Measurements from ENCODE around the gene TNS4.

TNS4 gene

GRCh38 chr17:40456396-40456951 lies 44.9 kb downstream of the TNS4 start:
- DNase-seq (ENCODE audit: low spot score), result no peak

GRCh38 chr17:40454613-40454995 lies 46.8 kb downstream of the TNS4 start:
- DNase-seq (ENCODE audit: low spot score), result no peak

- DNase-seq (ENCODE audit: low spot score), result no peak
Observed at GRCh38 chr17:40453881-40454612, 47.4 kb downstream of the TNS4 start.

DNA sequence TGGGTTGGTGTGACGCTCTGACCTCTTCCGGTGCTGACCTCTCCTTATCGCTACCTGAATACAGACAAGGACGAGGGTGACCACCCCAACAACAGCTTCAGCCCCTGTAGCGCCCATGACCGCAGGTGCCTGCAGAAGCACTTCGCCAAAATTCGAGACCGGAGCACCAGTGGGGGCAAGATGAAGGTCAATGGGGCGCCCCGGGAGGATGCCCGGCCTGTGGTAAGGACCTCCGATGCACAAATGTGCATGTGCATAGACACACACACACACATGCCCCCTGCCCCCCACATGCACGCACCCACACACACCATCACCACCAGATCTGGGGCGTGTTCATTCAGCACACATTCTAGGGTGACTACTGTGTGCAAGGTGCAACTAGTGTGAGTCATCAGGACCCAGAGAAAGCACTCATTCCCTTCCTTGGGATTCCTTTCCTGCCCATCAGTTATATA lies 48.5 kb downstream of the TNS4 start:
- DNase-seq (ENCODE audit: low spot score), result no peak

GRCh38 chr17:40452216-40452787 lies 49.1 kb downstream of the TNS4 start:
- no peak for DNase-seq (ENCODE audit: low spot score)

DNA sequence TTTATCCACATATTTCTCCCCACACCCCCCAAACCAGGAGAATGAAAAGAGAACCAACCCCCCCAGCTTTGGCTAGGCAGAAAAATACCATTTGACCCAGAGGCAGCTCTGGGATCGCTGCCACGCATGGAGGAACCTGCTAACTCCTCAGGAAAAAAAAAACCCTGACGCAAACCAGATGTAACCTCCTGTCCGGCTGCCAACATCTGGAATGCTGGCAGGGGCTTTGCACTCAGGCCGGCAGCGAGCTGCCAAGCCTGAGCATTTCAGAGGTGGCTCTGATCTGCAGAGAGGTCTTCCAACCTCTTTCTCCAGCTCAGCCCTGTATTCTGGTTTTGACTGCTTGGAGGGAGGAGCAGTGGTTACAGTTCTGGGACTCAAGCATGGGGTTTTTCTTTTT lies 50.0 kb downstream of the TNS4 start:
- no peak for DNase-seq (ENCODE audit: low spot score)

GRCh38 chr17:40450175-40450574 lies 51.2 kb downstream of the TNS4 start:
- peak; percentile 42 for DNase-seq (ENCODE audit: low spot score)

- no peak for DNase-seq (ENCODE audit: low spot score)
Observed at GRCh38 chr17:40448639-40449261, 52.7 kb downstream of the TNS4 start.

DNA sequence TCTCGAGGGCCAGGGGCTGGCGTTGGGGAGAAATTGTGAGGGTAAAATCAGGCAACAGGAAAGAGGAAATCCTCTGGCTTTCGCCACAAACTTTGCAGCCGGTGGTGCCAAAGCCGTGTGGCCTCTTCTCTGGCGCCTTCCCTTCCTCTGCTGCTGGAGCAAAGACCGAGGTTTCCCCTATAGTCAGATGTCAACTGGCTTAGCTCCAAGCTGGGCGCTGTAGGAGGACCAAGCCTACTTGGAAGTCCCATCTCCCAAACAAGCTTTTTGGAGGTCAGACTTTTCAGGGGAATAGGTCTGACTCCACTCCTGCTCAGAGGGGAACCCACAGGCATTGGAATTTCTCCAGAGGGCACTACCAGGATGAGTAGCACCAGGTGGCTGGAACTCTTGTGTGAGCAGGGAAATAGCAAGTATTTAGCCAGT lies 53.2 kb downstream of the TNS4 start:
- no peak for DNase-seq (ENCODE audit: low spot score)

GRCh38 chr17:40447806-40448205 lies 53.6 kb downstream of the TNS4 start:
- DNase-seq (ENCODE audit: low spot score), result no peak

DNA sequence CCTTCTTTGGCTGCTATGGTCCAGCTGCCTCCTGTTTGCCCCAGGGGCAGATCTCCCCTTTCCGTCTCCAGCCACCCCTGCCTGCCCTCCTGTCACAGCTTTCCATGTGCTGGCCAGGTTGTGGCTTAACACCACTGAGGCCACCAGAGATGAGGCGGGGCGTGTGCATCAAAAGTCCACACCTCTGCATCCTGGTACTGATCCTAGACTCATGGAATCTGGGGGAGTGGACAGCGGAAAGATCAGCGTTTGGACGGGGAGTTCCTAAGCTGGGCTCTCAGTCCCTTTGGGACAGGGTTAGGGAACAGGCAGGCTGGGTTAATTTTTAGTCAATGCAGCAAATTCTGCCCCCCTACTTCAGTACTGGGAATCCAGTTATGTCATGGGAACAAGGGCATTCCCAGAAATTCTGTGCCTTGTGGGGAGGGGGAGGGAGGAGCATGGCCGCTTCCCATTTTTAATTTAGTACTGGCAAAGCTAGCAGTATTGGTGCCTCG lies 54.2 kb downstream of the TNS4 start:
- DNase-seq (ENCODE audit: low spot score), result no peak

DNA sequence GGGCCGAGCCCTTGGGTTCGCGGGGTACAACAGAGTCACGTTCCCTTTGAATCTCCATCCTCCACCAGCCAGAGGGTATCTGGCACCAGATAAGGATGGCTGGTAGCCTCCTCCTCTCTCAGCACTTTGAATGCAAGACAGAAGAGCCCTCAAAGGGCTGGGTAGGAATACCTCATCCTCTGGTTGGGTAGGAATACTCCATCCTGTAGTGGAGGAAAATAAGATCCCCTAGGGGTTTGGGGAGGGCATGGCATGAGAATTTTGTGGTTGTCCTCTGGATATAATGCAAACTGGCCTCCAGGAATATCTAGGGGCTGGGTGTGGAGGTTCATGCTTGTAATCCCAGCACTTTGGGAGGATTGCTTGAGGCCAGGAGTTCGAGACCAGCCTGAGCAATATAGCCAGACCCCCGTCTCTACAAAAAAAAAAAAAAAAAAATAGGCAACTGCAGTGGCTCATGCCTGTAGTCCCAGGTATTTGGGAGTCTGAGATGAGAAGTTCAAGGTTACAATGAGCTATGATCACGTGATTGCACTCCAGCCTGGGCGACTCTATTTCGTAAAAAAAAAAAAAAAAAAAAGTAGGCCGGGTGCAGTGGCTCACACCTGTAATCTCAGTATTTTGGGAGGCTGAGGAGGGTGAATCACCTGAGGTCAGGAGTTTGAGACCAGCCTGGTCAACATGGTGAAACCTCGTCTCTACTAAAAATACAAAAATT lies 55.5 kb downstream of the TNS4 start:
- no peak for DNase-seq (ENCODE audit: low spot score)

DNA sequence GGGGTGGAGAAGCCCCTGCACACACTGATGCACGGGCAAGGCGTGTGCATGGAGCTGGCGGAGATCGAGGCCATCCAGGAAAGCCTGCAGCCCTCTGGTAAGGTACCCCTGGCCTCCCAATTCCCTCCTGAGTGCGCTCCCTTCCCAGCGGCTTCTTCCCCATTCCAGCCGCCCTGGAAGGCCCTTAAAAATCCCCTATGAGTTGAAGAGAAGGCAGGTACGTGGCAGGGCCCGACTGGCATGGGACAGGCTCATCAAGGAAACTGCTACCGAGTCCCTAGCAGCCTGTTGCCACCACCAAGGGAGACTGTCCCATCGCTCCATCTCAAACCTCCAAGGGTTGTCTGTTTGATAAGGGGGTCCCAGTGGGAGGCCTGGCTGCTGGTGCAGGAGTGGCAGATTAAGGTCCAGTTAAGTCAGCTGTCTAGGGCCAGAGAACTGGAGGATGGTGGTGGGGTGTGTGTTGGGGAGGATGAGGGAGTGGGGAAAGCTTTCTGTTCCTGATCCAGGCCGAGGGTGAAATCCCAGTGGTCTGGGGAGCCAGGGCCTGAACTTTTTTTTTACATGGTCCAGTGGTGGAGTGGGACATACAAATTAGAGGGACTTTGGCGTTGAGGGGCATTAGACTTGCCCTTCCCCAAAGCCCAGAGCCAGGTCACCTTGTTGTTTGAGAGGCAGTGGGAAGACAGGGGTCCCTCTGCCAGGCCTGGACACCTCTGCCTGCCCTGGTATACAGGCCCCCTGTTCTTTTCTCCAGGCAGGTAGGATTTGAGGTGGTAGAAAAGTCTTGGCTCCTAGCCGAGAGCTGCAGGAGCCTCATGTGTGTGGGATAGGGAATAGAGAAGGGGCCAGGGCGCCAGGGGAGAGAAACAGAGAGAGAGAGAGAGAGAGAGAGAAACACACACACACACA lies 57.2 kb downstream of the TNS4 start:
- DNase-seq (ENCODE audit: low spot score), result no peak

- DNase-seq (ENCODE audit: low spot score), result peak; percentile 60
Observed at GRCh38 chr17:40443196-40443987, 58.0 kb downstream of the TNS4 start, which contains the start of gene IGFBP4. Gene IGFBP4 (plus strand): TSS chr17:40443450. CDS start chr17:40443736, 286 bp downstream.

DNA sequence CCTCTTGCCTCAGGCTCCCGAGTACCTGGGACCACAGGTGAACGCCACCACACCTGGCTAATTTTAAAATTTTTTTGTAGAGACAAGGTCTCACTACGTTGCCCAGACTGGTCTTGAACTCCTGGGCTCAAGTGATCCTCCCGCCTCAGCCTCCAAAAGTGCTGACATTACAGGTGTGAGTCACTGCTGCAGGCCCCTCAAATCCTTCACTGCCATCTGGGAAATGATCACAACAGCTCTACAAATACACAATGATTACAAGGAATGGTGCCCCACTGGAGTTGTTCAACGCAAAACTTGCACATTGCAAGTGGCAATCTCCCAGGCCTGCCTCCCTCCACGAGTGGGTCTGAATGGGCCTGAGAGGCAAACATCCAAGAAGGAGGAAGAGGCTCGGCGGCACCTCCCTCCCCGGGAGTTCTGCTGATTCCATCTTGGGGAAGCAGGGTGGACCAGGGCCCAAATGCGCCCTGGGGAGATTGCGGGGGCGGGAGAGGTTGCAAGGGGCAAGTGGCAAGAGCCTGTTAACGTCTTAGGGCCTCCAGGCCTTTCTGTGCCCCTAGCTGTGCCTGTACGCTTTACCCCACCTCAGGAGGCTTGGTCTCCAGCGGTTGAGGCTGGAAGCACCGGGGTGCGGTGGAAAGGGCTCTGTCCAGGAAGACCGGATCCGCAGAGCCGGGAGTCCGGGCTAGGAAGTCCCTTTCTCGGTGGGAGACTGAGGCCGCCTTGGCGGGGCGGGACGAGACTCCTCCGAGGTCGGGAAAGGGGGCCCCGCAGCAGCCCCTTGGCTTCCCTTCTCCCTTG lies 58.8 kb downstream of the TNS4 start:
- no peak for DNase-seq (ENCODE audit: low spot score)

- no peak for DNase-seq (ENCODE audit: low spot score)
Observed at GRCh38 chr17:40440166-40440565, 61.3 kb downstream of the TNS4 start.

GRCh38 chr17:40437095-40437732 lies 64.2 kb downstream of the TNS4 start:
- no peak for DNase-seq (ENCODE audit: low spot score)

- DNase-seq (ENCODE audit: low spot score), result no peak
Observed at GRCh38 chr17:40436636-40437035, 64.8 kb downstream of the TNS4 start.
